HG03442 (cell line): ENCODE data around the gene GBP5.
"Not testable (repeated sequence)": the region's sequence is repeated elsewhere in the genome, so short reads cannot be mapped to it uniquely, and the experiment has no call there.

Experiments
- ATAC-seq: cut with Tn5 transposase; IDR thresholded peaks from one replicate; pipeline ENCODE4 v1.9.1; 2021; ENCODE audit warnings: mild to moderate bottlenecking, moderate library complexity; ENCODE audit not compliant: unreplicated experiment

GBP5 gene

DNA sequence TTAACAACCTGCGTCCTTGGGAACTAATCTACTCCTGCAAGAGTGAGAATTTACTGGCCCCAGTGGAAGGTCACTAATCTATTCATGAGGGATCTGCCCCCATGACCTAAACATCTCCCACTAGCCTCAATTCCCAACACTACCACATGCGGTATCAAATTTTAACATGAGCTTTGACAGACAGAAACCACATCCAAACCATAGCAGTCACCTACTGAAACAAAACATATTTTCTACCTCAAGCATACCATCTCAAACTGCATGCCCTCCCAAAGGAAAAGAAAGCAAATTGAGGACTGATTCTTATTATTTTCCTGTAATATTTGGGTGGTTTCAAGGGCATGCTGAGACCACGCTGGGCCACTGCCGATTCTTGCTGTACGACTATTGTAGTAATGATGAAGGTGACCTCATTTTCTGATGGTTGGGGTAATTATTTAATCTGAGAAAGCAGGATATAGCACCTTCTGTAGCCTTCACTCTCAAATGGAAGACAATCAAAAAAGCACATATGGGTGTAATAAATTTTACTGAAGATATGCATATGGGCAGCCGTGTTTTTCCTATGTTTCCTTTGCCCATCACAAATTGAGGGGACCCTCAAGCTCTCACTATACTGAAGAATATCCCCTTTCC lies 13.2 kb upstream of the GBP5 start:
- ATAC-seq: no peak

DNA sequence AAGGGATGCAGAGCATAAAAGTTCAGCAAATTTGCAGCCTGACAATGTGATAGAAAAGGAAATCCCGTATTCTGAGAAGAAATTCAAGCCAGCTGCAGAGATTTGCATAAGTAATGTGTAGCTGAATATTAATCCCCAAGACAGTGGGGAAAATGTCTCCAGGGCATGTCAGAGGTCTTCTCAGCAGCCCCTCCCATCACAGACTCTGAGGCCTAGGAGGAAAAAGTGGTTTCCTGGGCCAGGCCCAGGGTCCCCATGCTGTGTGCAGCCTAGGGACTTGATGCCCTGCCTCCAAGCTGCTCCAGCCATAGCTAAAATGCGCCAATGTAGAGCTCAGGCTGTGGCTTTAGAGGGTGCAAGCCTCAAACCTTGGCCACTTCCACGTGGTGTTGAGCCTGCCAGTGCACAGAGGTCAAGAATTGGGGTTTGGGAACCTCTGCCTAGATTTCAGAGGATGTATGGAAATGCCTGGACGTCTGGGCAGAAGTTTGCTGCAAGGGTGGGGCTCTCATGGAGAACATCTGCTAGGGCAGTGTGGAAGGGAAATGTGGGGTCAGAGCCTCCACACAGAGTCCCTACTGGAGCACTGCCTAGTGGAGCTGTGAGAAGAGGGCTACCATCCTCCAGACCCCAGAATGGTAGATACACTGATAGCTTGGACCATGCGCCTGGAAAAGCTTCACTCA lies 11.6 kb upstream of the GBP5 start:
- ATAC-seq: not testable (repeated sequence)

DNA sequence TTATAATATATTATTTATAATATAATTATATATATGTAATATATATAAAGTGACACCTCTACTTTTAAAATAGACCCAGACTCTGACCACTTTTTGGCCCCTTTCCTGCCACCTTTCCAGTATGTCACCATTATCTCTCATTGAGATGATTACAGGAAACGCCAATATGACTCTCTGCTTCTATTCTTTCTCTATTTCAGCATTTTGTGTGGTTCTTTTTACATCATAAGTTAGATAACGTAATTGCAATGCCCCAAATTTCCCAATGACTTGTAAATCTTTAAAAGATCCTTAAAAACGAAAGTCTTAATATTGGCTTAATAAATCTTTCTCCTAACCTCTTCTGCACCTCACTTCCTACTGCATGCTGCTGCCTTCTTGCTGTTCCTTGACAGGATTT lies 8.1 kb upstream of the GBP5 start:
- no peak for ATAC-seq

GRCh38 chr1:89279011-89279466 lies 6.4 kb upstream of the GBP5 start:
- ATAC-seq: peak; percentile 50

DNA sequence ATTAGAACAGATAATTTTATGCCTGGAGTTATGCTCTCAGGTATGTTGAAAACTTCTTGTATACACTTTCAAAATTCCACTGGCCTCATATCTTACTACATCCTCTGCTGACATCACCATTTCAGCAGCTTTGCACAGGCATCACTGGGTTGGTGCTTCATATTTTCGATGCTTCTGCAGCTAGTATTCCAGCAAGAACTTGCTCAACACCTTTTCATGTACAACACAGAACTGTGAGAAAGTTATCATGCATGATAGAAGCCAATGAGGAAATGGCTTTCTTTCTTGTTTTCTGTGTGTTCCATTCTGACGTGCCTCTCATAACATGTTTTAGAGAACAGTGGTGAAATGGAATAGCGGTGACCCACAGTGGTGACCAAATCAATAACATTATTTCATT lies 5.1 kb upstream of the GBP5 start:
- no peak for ATAC-seq

DNA sequence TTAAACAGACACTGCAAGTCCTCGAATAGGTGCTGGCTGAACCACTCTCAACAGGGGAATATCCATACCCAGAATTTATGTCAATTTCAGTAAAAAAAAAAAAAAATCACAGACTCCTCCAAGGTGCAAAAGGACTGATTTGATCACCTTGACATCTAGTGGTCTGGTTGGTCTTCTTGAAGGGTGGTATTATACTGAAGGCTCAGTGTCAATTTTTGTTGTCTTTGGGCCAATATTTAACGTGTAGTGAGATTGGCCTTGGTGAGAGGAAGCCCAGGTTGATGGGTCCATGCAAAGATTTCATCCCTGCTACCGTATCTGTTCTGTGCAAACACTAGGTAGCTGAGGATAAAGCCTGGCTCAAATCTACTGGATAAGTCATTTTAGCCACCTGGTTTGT lies 4.0 kb upstream of the GBP5 start:
- no peak for ATAC-seq

DNA sequence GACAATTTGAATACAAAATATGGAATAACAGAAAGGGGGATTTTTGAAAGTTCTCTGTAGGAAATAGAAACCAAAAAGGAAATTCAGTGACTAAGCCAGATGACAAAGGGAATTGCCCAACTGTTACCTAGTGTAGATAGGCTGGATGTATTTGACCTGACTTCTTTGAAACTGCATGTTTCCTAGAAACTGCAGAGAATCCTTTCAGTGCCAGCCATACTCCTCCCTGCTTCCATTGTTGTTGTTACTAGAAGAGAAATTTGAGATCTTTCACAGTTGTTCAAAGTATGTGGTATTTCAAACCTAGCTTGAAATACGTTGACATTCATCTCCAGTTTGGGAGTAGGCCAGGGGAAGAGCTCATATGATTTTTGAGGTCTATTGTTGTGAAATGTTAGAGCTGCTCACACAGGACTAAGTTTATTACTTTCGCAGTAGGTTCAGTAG lies 1.8 kb upstream of the GBP5 start:
- ATAC-seq: no peak

- ATAC-seq: no peak
Measured at GRCh38 chr1:89273324-89273778, 691 bp upstream of the GBP5 start.

DNA sequence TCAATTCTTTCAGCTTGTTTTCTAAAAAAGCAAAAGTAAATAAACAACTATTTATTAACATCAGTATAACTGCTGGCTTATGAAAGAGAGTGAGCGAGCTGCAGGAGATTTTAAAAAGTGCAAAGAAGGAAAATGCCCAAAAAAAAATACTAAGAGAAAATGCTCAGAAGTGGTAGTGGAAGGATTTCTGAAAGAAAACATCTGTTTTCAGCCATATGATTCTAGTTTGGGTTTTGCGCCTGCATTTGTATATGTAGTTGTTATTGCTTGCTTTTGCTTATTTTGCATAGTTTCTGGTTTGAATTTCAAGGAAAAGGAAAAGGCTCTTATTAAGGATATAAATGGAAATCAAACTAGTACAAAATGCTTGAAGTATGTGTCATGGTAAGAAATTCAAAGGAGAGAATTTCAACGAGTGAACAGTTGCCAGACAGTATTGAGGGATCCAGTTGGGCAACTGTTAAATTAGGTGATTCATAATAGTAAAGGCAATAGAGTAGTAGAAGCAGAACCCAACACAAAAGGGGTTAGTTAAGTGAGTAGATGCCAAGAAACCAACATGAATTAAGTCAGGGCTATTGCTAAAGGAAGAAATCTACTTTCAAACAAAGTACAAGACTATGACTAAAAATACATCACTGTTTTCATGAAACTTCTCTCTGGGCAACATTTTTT lies 1.2 kb downstream of the GBP5 start:
- no peak for ATAC-seq

GRCh38 chr1:89270423-89270822 lies 2.2 kb downstream of the GBP5 start:
- no peak for ATAC-seq

GRCh38 chr1:89269277-89269676 lies 3.4 kb downstream of the GBP5 start:
- ATAC-seq: no peak

DNA sequence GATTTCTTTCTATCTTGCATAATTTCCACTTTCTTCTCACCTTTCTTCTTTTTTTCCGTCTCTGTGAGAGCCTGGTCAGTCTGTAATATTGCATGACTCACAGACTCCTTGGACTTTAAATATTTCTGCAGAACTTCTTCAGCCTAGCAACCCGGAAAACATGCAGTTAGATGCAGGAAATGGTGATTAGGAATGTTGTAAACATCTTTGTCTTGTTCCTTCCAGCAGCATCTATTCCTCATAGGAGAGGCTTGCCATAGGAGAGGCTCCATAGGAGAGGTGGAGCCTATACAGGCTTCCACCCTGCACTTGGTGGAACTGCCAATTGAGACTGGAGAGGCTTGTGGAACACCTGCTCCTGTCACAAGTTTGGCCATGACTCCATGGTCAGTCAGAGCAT lies 10.0 kb downstream of the GBP5 start:
- no peak for ATAC-seq

DNA sequence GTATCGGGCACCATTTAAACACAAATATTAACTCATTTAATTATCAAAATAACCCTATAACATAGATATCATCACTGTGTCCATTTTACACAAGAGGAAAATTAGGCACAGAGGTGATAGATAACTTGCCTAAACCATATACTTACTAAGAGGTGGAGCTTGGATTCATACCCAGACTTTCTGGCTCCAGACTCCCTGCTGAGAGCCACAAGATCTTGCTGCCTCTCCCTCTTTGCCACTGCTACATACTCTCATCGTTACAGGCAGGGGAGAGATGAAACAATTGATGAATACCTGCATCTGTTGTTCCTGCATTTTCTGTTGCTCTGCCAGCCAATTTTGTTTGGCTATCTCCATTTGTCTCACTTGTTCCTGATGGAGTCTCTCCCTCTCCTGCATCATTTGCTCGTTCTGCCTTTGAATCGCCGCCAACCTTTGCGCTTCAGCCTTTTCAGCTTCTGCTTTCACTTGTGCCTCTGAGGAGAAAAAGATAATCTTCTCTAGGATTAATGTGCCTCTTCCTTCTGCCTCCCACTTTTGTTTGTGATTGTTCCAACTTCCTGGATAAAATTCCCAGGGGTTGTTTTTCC lies 10.6 kb downstream of the GBP5 start:
- ATAC-seq: no peak

- no peak for ATAC-seq
Measured at GRCh38 chr1:89260566-89261255, 11.9 kb downstream of the GBP5 start.

GRCh38 chr1:89260042-89260441 lies 12.6 kb downstream of the GBP5 start:
- no peak for ATAC-seq

DNA sequence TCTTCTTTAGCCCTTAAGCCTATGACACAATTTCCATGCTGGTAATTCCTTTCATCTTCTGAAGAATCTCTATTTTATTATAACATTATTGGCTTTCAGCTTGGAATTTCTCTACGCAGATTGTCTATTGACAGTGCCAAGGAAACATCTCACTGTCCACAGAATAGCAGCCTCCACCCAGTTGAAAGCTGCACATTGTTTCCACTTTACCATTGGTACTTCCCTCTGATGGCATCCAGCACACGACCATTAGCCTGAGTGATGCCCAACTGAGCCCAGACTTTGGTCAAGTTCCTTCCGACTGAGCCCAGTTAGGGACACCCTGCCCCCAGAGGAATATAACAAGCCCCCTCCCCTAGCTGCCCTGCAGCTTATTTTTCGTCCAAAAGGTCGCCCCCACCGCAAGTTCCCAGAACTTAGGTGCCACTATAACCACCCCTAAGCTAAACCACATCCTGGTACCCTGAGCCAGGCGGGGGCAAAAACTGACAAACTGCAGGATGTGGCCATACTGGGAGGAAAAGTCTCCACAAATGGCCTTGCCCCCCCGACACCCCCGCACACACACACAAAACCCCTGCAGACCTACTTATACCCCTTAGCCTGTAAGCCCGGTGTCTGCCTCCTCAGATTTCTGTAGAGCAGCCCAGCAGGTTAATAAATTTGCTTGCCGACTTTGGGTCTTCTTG lies 13.2 kb downstream of the GBP5 start:
- no peak for ATAC-seq

DNA sequence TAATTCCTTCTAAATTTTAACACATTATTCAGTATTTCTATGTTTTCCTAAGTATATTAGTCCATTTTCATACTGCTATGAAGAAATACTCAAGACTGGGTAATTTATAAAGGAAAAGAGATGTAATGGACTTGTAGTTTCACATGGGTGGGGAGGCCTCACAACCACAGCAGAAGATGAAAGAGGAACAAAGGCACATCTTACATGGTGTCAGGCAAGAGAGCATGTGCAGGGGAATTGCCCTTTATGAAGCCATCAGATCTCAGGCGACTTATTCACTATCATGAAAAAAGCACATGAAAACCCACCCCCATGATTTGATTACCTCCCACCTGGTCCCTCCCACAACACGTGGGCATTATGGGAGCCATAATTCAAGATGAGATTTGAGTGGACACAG lies 15.6 kb downstream of the GBP5 start:
- ATAC-seq: no peak

- ATAC-seq: not testable (repeated sequence)
Measured at GRCh38 chr1:89255581-89255980, 17.1 kb downstream of the GBP5 start.

DNA sequence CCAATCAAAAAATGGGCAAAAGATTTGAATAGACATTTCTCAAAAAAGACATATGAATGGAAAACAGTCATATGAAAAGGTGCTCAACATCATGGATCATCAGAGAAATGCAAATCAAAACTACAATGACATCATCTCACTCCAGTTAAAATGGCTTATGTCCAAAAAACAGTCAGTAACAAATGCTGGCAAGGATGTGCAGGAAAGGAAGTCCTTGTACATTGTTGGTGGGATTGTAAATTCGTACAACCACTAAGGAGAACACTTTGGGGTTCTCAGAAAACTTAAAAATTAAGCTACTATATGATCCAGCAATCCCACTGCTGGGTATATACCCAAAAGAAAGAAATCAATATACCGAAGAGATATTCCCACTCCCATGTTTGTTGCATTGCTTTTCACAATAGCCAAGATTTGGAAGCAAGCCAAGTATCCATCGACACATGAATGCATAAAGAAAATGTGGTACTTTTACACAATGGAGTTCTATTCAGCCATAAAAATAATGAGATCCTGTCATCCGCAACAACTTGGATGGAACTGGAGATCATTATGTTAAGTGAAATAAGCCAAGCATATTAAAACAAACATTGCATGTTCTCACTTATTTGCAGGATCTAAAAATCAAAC lies 17.9 kb downstream of the GBP5 start:
- ATAC-seq: no peak

DNA sequence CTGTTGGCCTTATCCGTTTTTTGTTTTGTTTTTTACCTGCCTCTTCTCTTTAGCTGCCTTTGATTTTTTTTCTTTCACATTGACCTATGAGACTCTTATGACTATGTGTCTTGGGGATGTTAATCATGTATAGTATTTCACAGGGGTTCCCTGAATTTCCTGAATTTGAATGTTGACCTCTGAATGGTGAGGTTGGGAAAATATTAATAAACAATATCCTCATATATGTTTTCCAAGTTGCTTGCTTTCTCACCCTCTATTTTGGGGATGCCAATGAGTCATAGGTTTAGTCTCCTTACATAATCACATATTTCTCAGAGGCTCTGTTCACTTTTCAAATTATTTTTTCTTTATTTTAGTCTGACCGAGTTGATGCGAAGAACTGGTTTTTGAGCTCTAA lies 29.6 kb downstream of the GBP5 start:
- ATAC-seq: no peak
